LNCaP clone FGC (cell line): ENCODE measurements around the gene BRD1.

Experiments used
- DNase-seq: peaks from one replicate; pipeline ENCODE4 v3.0.0-alpha.2; 2011; ENCODE audit warnings: low read depth
- H3K4me3 ChIP-seq: 2 replicates; pipeline ENCODE4 v1.5.1; 2011; ENCODE audit warnings: mild to moderate bottlenecking, low read depth, low read length, control low read depth
- TF ChIP-seq, protein P1 (sequence below): IDR thresholded peaks from 2 replicates; pipeline ENCODE4 v1.5.1; 2012; ENCODE audit warnings: mild to moderate bottlenecking; ENCODE audit not compliant: control insufficient read depth, insufficient read depth; ENCODE audit errors: extremely low read depth

BRD1 gene

DNA sequence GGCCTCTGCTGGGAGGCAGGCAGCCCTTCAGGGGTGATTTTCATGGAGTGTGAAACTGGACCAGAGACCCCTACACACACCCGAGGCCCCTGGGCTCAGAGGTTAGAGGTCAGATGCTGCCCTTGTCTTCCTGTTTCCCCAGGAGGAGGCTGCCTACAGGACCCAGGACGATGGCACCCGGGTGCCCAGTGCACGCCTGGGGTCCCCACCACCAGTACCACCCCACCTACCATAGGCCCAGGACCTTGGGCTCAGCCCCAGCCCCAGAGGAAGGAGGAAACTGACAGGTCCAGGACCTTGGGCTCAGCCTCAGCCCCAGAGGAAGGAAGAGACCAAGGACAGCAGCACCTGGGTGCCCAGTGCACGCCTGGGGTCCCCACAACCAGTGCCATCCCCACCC lies 79.2 kb downstream of the BRD1 start:
- TF ChIP-seq, protein P1, sequence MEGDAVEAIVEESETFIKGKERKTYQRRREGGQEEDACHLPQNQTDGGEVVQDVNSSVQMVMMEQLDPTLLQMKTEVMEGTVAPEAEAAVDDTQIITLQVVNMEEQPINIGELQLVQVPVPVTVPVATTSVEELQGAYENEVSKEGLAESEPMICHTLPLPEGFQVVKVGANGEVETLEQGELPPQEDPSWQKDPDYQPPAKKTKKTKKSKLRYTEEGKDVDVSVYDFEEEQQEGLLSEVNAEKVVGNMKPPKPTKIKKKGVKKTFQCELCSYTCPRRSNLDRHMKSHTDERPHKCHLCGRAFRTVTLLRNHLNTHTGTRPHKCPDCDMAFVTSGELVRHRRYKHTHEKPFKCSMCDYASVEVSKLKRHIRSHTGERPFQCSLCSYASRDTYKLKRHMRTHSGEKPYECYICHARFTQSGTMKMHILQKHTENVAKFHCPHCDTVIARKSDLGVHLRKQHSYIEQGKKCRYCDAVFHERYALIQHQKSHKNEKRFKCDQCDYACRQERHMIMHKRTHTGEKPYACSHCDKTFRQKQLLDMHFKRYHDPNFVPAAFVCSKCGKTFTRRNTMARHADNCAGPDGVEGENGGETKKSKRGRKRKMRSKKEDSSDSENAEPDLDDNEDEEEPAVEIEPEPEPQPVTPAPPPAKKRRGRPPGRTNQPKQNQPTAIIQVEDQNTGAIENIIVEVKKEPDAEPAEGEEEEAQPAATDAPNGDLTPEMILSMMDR, result no peak
- no peak for DNase-seq
- no peak overlapping the region for H3K4me3 ChIP-seq

DNA sequence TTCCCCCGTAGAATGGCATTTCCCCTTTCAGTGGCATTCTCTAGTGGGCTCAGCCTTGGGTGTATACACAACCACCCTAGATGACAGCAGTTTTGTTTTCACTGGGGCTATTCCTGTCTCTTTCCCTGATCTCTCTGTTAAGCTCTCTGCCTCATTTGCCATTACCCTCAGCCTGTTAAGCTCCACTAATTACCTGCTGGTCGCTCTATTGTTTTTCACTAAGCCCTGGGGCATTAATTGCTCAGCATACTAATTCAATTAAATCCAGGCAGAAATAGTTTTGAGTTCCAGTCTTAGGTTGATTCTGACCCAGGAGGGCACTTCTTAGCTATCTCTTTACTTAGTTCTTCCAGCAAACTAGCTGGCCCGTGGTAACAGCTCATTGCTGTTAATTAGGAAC lies 80.0 kb downstream of the BRD1 start:
- TF ChIP-seq, protein P1, result no peak
- H3K4me3 ChIP-seq, result no peak overlapping the region

DNA sequence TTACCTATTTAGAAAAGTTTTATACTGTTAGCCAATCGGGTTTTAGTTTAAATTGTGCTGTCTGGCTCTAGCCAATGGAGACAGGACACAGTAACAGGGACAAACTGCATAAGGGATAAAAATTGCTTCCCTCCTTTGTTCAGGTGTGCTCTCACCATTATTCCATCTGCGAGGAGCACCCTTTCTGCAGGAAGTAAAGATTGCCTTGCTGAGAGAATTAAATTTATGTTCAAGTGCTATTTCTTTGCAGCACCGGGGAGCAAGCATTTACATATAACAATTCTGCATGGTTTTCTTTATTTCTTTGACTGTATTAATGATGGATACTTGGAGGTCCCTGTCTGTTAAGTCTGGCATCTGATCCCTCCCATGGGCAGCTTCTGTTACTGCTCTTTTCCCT lies 80.5 kb downstream of the BRD1 start:
- no peak for DNase-seq
- no peak overlapping the region for H3K4me3 ChIP-seq
- TF ChIP-seq, protein P1, result no peak

More for the DNA sequence above, 80.0 kb downstream of the BRD1 start:
- DNase-seq, result no peak

DNA sequence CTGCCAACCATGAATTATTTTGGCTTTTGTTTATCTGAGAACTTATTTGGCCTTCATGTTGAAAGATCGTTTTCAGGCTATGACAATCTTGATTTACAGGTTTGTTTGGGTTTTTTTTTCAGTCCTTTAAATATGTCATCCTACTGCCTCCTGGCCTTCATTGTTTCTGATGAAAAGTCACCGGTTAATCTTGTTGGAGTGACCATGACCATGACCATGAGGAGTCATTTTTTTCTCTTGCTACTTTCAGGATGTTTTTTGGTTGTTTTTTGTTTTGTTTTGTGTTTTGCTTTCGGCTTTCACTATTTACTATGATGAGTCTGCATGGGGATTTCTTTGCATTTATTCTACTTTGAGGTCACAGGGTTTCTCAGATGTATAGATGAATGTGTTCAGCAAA lies 81.6 kb downstream of the BRD1 start:
- TF ChIP-seq, protein P1, result no peak
- H3K4me3 ChIP-seq, result no peak overlapping the region
- DNase-seq, result no peak

DNA sequence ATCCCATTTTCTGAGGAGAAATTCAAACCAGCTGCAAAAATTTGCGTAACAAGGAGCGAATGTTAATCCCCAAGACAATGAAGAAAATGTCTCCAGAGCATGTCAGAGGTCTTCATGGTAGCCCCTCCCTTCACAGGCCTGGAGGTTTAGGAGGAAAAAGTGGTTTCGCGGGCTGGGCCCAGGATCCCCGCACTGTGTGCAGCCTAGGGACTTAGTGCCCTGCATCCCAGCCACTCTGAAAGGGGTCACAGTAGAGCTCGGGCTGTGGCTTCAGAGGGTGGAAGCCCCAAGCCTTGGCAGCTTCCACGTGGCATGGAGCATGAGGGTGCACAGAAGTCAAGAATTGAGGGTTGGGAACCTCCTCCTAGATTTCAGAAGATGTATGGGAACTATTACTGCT lies 87.4 kb downstream of the BRD1 start:
- no peak for DNase-seq
- TF ChIP-seq, protein P1, result no peak
- H3K4me3 ChIP-seq, result no peak overlapping the region

DNA sequence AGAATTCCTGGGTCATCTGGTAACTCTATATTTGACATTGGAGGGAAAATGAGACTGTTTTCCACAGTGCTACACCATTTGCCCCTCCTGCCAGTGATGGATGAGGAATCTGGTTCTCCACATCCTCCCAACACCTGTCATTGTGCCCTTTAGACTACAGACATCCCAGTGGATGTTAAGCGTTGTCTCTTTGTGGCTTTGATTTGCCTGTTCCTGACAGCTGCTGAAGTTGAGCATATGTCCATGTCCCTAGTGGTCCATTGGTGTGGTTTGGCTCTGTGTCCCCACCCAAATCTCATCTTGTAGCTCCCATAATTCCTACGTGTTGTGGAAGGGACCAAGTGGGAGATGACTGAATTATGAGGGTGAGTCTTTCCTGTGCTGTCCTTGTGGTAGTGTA lies 88.5 kb downstream of the BRD1 start:
- DNase-seq, result no peak
- TF ChIP-seq, protein P1, result no peak
- no peak overlapping the region for H3K4me3 ChIP-seq

DNA sequence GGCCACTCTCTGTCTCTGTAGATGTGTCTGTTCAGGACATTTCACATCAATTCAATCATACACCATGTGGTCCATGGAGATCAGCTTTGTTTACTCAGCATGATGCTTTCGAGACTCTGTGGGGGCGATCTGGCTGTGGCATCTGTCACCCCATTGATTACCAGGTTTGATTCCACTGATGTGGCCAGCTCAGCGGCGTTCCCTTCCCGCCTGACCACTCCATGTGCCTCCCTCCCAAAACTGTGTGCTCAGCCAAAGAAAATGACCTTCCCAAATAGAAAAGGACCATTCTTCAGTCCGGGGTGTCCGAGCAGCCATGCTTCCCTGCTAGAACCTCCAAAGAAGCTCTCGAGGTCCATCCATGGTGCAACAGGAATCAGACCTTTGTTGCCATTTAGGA lies 89.1 kb downstream of the BRD1 start:
- no peak overlapping the region for H3K4me3 ChIP-seq
- no peak for DNase-seq
- TF ChIP-seq, protein P1, result no peak
